SU-DHL-6 (cell line): ENCODE measurements around the gene EFCAB11.

Source experiments
- H2AFZ ChIP-seq: fragments of 200-600 bp; sonication (generic); 2 replicates; pipeline ENCODE4 v1.6.1; 2014; ENCODE audit warnings: low read depth, mild to moderate bottlenecking, moderate library complexity, mixed read lengths, antibody characterized with exemption, low read length; ENCODE audit not compliant: severe bottlenecking
- H3F3A ChIP-seq: fragments of 200-600 bp; shearing (Covaris generic); 2 replicates; pipeline ENCODE4 v1.6.0; 2016; ENCODE audit warnings: antibody characterized with exemption, mild to moderate bottlenecking; ENCODE audit not compliant: insufficient read depth
- H3K27ac ChIP-seq: fragments of 200-600 bp; sonication (generic); 2 replicates; pipeline ENCODE4 v1.5.1; 2016; ENCODE audit warnings: low read depth, mild to moderate bottlenecking, low read length, moderate library complexity, mixed read lengths
- H3K27me3 ChIP-seq: fragments of 200-600 bp; sonication (generic), shearing (Covaris generic); 2 replicates; pipeline ENCODE4 v1.6.0; 2014; ENCODE audit warnings: mild to moderate bottlenecking, low read length
- H3K36me3 ChIP-seq: fragments of 200-600 bp; sonication (generic); 2 replicates; pipeline ENCODE4 v1.6.1; 2014; ENCODE audit warnings: mild to moderate bottlenecking, low read length, mixed read lengths
- H3K4me2 ChIP-seq: fragments of 300-600, 200-600 bp; shearing (Covaris generic), sonication (generic); 2 replicates; pipeline ENCODE4 v1.6.0; 2014; ENCODE audit warnings: low read length, low read depth, mild to moderate bottlenecking; ENCODE audit not compliant: poor library complexity, severe bottlenecking
- H3K4me3 ChIP-seq: fragments of 200-600 bp; sonication (generic); 2 replicates; pipeline ENCODE4 v1.5.1; 2014; ENCODE audit warnings: antibody characterized with exemption, low read length, mild to moderate bottlenecking, mixed read lengths; ENCODE audit not compliant: insufficient read depth, poor library complexity, severe bottlenecking
- H3K79me2 ChIP-seq: fragments of 200-600 bp; sonication (generic); 2 replicates; pipeline ENCODE4 v1.6.1; 2014; ENCODE audit warnings: mild to moderate bottlenecking, low read length, moderate library complexity; ENCODE audit not compliant: insufficient read depth
- H3K9ac ChIP-seq: fragments of 200-600 bp; sonication (generic); 2 replicates; pipeline ENCODE4 v1.7.0; 2014; ENCODE audit warnings: mild to moderate bottlenecking, low read length
- H3K9me2 ChIP-seq: fragments of 200-600 bp; sonication (generic); replicated peaks from 2 replicates; pipeline ENCODE4 v1.6.1; 2014; ENCODE audit warnings: low read length; ENCODE audit not compliant: insufficient read depth
- H3K9me3 ChIP-seq: fragments of 200-600 bp; sonication (generic); 2 replicates; pipeline ENCODE4 v1.6.1; 2014; ENCODE audit warnings: low read length, mixed read lengths; ENCODE audit not compliant: insufficient read depth
- H4K20me1 ChIP-seq: fragments of 200-600 bp; sonication (generic); 2 replicates; pipeline ENCODE4 v1.6.1; 2014; ENCODE audit warnings: low read depth, mild to moderate bottlenecking, antibody characterized with exemption, low read length, moderate library complexity, mixed read lengths
- EZH2phosphoT487 ChIP-seq: fragments of 200-600 bp; sonication (generic), shearing (Covaris generic); conservative IDR thresholded peaks from 2 replicates; pipeline ENCODE4 v1.6.1; 2018; ENCODE audit warnings: mild to moderate bottlenecking, antibody characterized with exemption, low read length, moderate library complexity, mixed read lengths
- TF ChIP-seq, protein P1 (sequence below): fragments of 200-600 bp; sonication (generic); IDR thresholded peaks from one replicate; pipeline ENCODE4 v1.5.1; 2017; ENCODE audit warnings: antibody characterized with exemption, mild to moderate bottlenecking, low read length, moderate library complexity; ENCODE audit not compliant: insufficient read depth, poor library complexity, severe bottlenecking

EFCAB11 gene

DNA sequence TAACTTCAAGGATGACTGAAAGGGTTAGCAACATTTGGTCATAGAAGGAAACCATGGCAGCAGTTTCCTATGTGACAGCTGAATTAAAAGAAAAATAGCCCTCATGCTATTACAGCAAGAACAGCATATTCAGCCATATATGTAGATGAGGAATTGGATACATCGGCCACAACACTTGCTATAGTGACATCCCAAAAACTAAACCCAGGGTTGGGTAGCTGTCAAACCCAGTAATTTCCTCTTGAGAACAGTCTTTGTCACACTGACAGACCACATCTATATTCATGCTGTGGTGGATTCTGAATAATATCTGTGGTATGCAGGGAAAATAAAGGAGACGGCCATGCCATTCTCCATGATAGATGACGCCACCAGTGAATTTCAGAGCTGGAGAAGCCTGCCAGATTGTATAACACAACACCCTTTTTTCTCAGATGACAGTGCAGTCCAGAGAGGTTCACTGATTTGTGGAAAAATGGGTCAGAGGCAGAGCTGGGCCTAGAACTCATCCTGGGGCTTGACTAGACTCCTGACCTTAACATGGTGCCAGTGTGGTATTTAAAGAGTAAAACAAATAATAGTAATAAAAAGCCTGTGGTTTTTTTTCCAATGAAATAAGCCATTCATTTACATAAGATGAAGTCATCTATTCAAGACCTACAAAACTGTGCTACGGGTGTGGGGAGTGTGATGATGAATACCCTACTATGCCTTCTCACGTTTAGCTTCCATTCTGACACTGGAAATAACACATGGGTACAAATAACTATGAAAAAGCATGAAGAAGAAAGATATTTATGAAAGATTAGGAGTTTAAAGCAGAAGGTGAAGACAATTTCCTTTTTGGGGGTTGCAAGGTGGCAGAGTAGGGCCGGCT is 32.3 kb downstream of the EFCAB11 start:
- Histone ChIP-seq H3K9me3 (no peaks in the 10 kb centered on the region), H3K9me2 (no peaks in the 10 kb centered on the region), H3K9ac (no peak overlapping the region), H3K79me2 (no peaks in the 10 kb centered on the region), H4K20me1 (no peaks in the 10 kb centered on the region), H3K36me3 (no peaks in the 10 kb centered on the region), H3K4me3 (no peak overlapping the region), H3K4me2 (no peak overlapping the region), H3K27me3 (no peaks in the 10 kb centered on the region), H3K27ac (no peak overlapping the region), H3F3A (no peaks in the 10 kb centered on the region), H2AFZ (no peak overlapping the region)
- TF ChIP-seq, protein P1, sequence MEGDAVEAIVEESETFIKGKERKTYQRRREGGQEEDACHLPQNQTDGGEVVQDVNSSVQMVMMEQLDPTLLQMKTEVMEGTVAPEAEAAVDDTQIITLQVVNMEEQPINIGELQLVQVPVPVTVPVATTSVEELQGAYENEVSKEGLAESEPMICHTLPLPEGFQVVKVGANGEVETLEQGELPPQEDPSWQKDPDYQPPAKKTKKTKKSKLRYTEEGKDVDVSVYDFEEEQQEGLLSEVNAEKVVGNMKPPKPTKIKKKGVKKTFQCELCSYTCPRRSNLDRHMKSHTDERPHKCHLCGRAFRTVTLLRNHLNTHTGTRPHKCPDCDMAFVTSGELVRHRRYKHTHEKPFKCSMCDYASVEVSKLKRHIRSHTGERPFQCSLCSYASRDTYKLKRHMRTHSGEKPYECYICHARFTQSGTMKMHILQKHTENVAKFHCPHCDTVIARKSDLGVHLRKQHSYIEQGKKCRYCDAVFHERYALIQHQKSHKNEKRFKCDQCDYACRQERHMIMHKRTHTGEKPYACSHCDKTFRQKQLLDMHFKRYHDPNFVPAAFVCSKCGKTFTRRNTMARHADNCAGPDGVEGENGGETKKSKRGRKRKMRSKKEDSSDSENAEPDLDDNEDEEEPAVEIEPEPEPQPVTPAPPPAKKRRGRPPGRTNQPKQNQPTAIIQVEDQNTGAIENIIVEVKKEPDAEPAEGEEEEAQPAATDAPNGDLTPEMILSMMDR, result no peak
- TF ChIP-seq EZH2phosphoT487, result no peak

DNA sequence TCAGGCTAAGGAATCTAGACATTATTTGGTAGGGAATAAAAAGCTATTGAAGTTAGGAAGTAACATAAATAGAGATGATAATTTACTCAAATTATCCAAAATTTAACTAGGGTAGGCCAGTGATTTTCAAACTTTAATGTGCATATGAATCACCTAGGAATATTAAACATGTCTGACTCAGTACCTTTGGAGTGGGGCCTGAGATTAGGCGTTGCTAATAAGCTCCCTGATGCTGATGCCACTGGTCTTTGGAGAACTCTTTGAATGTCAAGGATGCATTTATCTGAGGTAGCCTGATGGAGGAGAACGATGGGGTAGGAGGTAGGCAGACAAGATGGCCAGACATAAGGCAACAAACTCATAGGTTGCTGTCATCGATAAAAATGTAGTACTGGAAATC is 33.2 kb downstream of the EFCAB11 start:
- no peak overlapping the region for H3K4me3 ChIP-seq
- H3K27me3 ChIP-seq, result no peaks in the 10 kb centered on the region
- no peak overlapping the region for H3K4me2 ChIP-seq
- H3K9me3 ChIP-seq, result no peaks in the 10 kb centered on the region
- TF ChIP-seq EZH2phosphoT487, result no peak
- TF ChIP-seq, protein P1, result no peak
- no peaks in the 10 kb centered on the region for H3K36me3 ChIP-seq
- H2AFZ ChIP-seq, result no peak overlapping the region
- H3F3A ChIP-seq, result no peaks in the 10 kb centered on the region
- H3K27ac ChIP-seq, result no peak overlapping the region
- H3K9ac ChIP-seq, result no peak overlapping the region
- H3K79me2 ChIP-seq, result no peaks in the 10 kb centered on the region
- no peaks in the 10 kb centered on the region for H4K20me1 ChIP-seq
- H3K9me2 ChIP-seq, result no peaks in the 10 kb centered on the region

- no peak overlapping the region for H3K9ac ChIP-seq
- no peak for TF ChIP-seq EZH2phosphoT487
- TF ChIP-seq, protein P1, result no peak
- no peaks in the 10 kb centered on the region for H3K79me2 ChIP-seq
- no peaks in the 10 kb centered on the region for H4K20me1 ChIP-seq
- H3K36me3 ChIP-seq, result no peaks in the 10 kb centered on the region
- H3K27me3 ChIP-seq, result no peaks in the 10 kb centered on the region
- H3K9me2 ChIP-seq, result no peaks in the 10 kb centered on the region
- no peaks in the 10 kb centered on the region for H3F3A ChIP-seq
- H2AFZ ChIP-seq, result no peak overlapping the region
- no peaks in the 10 kb centered on the region for H3K9me3 ChIP-seq
- no peak overlapping the region for H3K4me3 ChIP-seq
- H3K4me2 ChIP-seq, result no peak overlapping the region
- H3K27ac ChIP-seq, result no peak overlapping the region
These were observed 34.5 kb downstream of the EFCAB11 start for GRCh38 chr14:89920056-89920455.
